Measurements from ENCODE around the gene KIAA0930. TPM values are rescaled to one million over a fixed set of nuclear protein-coding genes. Genes with fewer than 3 reads are reported as not detected.

The KIAA0930 gene
- total RNA-seq, 1 donor = 43.4 TPM

GRCh38 chr22:45237065-45237990 lies 3.4 kb downstream of the KIAA0930 start:
- Histone ChIP-seq H3K27me3 (ENCODE audit: insufficient read depth, low read length) (no peaks in the 10 kb centered on the region), H3K27ac (ENCODE audit: low read depth, low read length) (no peak overlapping the region), H3K4me3 (ENCODE audit: insufficient read depth, low read length) (no peak overlapping the region), H3K36me3 (ENCODE audit: insufficient read depth, low read length) (no peaks in the 10 kb centered on the region), H4K20me1 (ENCODE audit: insufficient read depth, low read length) (peaks cover 40% of the 10 kb centered on the region), H3K4me2 (ENCODE audit: insufficient read depth, low read length) (no peak overlapping the region), H3K9me3 (ENCODE audit: low read depth, low read length) (no peaks in the 10 kb centered on the region), H3K4me1 (ENCODE audit: insufficient read depth, low read length) (peaks cover 7% of the 10 kb centered on the region), H2AFZ (ENCODE audit: low read length) (no peak overlapping the region), H3K79me2 (ENCODE audit: insufficient read depth, low read length) (peaks cover 32% of the 10 kb centered on the region)
- DNase-seq (ENCODE audit: insufficient read length, low spot score, missing footprints) = peak; percentile 63
- TF ChIP-seq CTCF (IDR thresholded peaks at IDR 0.05; ENCODE audit: extremely low read depth, low read depth, low read length) = no peak

- Histone ChIP-seq H3K36me3 (ENCODE audit: insufficient read depth, low read length) (no peaks in the 10 kb centered on the region), H3K4me1 (ENCODE audit: insufficient read depth, low read length) (peaks cover 7% of the 10 kb centered on the region), H3K27ac (ENCODE audit: low read depth, low read length) (no peak overlapping the region), H3K4me2 (ENCODE audit: insufficient read depth, low read length) (no peak overlapping the region), H3K79me2 (ENCODE audit: insufficient read depth, low read length) (peaks cover 32% of the 10 kb centered on the region), H4K20me1 (ENCODE audit: insufficient read depth, low read length) (peaks cover 40% of the 10 kb centered on the region), H3K4me3 (ENCODE audit: insufficient read depth, low read length) (no peak overlapping the region), H2AFZ (ENCODE audit: low read length) (no peak overlapping the region), H3K9me3 (ENCODE audit: low read depth, low read length) (no peaks in the 10 kb centered on the region), H3K27me3 (ENCODE audit: insufficient read depth, low read length) (no peaks in the 10 kb centered on the region)
- no peak for TF ChIP-seq CTCF (IDR thresholded peaks at IDR 0.05; ENCODE audit: extremely low read depth, low read depth, low read length)
- peak; percentile 71 for DNase-seq (ENCODE audit: insufficient read length, low spot score, missing footprints)
These were observed 4.8 kb downstream of the KIAA0930 start for GRCh38 chr22:45235851-45236342.

- DNase-seq (ENCODE audit: insufficient read length, low spot score, missing footprints) = peak; percentile 66
- no peak overlapping the region for H3K4me3 ChIP-seq (ENCODE audit: insufficient read depth, low read length)
- no peak overlapping the region for H3K27ac ChIP-seq (ENCODE audit: low read depth, low read length)
- no peak overlapping the region for H3K4me2 ChIP-seq (ENCODE audit: insufficient read depth, low read length)
- no peak for TF ChIP-seq CTCF (IDR thresholded peaks at IDR 0.05; ENCODE audit: extremely low read depth, low read depth, low read length)
- H3K36me3 ChIP-seq (ENCODE audit: insufficient read depth, low read length) = no peaks in the 10 kb centered on the region
- H4K20me1 ChIP-seq (ENCODE audit: insufficient read depth, low read length) = peaks cover 40% of the 10 kb centered on the region
- H2AFZ ChIP-seq (ENCODE audit: low read length) = no peak overlapping the region
- no peaks in the 10 kb centered on the region for H3K27me3 ChIP-seq (ENCODE audit: insufficient read depth, low read length)
- H3K9me3 ChIP-seq (ENCODE audit: low read depth, low read length) = no peaks in the 10 kb centered on the region
- H3K4me1 ChIP-seq (ENCODE audit: insufficient read depth, low read length) = peaks cover 6% of the 10 kb centered on the region
- H3K79me2 ChIP-seq (ENCODE audit: insufficient read depth, low read length) = peaks cover 30% of the 10 kb centered on the region
These were observed 5.5 kb downstream of the KIAA0930 start for GRCh38 chr22:45235101-45235777.

- DNase-seq (ENCODE audit: insufficient read length, low spot score, missing footprints) = peak; percentile 69
- H3K4me1 ChIP-seq (ENCODE audit: insufficient read depth, low read length) = no peaks in the 10 kb centered on the region
- peaks cover 19% of the 10 kb centered on the region for H3K79me2 ChIP-seq (ENCODE audit: insufficient read depth, low read length)
- TF ChIP-seq CTCF (IDR thresholded peaks at IDR 0.05; ENCODE audit: extremely low read depth, low read depth, low read length) = no peak
- H3K36me3 ChIP-seq (ENCODE audit: insufficient read depth, low read length) = no peaks in the 10 kb centered on the region
- H3K9me3 ChIP-seq (ENCODE audit: low read depth, low read length) = no peaks in the 10 kb centered on the region
- H3K4me3 ChIP-seq (ENCODE audit: insufficient read depth, low read length) = no peak overlapping the region
- H2AFZ ChIP-seq (ENCODE audit: low read length) = no peak overlapping the region
- H3K27ac ChIP-seq (ENCODE audit: low read depth, low read length) = no peak overlapping the region
- H3K27me3 ChIP-seq (ENCODE audit: insufficient read depth, low read length) = no peaks in the 10 kb centered on the region
- no peak overlapping the region for H3K4me2 ChIP-seq (ENCODE audit: insufficient read depth, low read length)
- peaks cover 30% of the 10 kb centered on the region for H4K20me1 ChIP-seq (ENCODE audit: insufficient read depth, low read length)
These were observed 6.9 kb downstream of the KIAA0930 start for GRCh38 chr22:45233827-45234226.

Measured in osteoblast (primary cell).